ENCODE results near the gene CAMK2B. TPM values are rescaled to one million over a fixed set of nuclear protein-coding genes. Genes with fewer than 3 reads are reported as not detected.

CAMK2B gene
- total RNA-seq, 1 donor from 2014 or later, result 9.3 TPM

- Mint-ChIP-seq H3K4me3 (ENCODE audit: low read depth) (no peak overlapping the region), H3K36me3 (ENCODE audit: insufficient read depth) (no peaks in the 10 kb centered on the region), H3K9me3 (ENCODE audit: low read depth) (no peaks in the 10 kb centered on the region), H3K27me3 (no peaks in the 10 kb centered on the region), H3K4me1 (ENCODE audit: low read depth) (no peaks in the 10 kb centered on the region), H3K27ac (no peak overlapping the region)
- no peak for TF ChIP-seq CTCF (IDR thresholded peaks at IDR 0.05; ENCODE audit: unreplicated experiment)
- no peak for DNase-seq (ENCODE audit: low spot score, unreplicated experiment)
These were observed 89.1 kb downstream of the CAMK2B start for GRCh38 chr7:44236333-44236728.

DNA sequence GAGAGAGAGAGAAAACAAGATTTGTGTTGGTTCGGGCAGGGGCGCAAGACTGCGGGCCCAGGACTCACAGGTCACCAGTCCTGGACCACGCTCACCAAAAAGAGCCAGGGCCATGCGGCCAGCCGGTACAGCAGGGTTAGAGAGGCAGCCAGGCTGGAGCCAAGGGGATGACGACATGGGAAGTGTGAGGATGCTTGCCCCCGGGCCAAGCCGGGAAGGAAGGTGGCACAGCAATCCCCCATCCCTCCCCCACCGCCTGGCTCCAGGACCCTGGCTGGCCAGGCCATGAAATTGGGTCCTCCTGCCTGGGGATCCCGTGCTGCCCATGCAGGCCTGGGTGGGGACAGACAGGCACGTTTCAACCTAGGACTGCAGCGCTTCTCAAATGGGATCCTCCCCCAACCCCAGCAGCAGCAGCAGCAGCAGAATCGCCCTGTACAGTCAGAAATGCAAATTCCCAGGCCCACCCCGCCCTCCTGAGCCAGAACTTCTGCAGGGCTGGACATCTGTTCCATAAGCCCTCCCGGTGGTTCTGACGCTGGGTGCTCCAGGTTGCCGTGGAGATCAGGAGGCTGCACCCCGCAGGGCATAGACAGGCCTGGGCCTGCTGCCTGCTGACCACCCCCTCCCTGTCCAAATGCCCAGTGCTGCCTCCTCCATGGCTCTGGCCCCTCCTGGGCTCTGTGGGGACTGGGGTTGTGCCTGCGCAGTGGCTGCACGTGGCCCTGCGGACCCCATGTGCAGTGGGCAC is 89.6 kb downstream of the CAMK2B start:
- Mint-ChIP-seq H3K9me3 (ENCODE audit: low read depth) (no peaks in the 10 kb centered on the region), H3K4me1 (ENCODE audit: low read depth) (no peaks in the 10 kb centered on the region), H3K27ac (no peak overlapping the region), H3K36me3 (ENCODE audit: insufficient read depth) (no peaks in the 10 kb centered on the region), H3K4me3 (ENCODE audit: low read depth) (no peak overlapping the region), H3K27me3 (no peaks in the 10 kb centered on the region)
- TF ChIP-seq CTCF (IDR thresholded peaks at IDR 0.05; ENCODE audit: unreplicated experiment), result no peak
- DNase-seq (ENCODE audit: low spot score, unreplicated experiment), result no peak

DNA sequence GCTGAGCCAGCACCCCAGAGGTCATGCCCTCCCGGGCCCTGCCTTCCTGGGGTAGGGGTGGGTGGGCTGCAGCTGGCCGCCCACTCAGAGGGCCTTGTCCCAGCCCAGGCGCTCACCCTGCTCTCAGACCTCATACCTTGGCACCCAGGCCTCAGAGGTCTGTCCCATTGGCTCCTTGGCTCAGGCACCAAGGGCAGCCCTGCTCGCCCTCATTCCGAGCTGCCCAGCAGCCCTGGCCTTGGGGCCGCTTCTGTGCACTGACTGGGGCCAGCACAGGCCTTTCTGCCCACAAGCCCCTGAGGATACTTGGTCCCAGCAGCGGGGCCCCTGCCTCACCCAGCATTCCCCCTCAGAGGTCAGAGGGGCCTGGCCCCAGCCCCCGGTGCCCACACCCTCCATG is 90.3 kb downstream of the CAMK2B start:
- Mint-ChIP-seq H3K27ac (no peak overlapping the region), H3K36me3 (ENCODE audit: insufficient read depth) (no peaks in the 10 kb centered on the region), H3K4me1 (ENCODE audit: low read depth) (no peaks in the 10 kb centered on the region), H3K27me3 (no peaks in the 10 kb centered on the region), H3K4me3 (ENCODE audit: low read depth) (no peak overlapping the region), H3K9me3 (ENCODE audit: low read depth) (no peaks in the 10 kb centered on the region)
- TF ChIP-seq CTCF (IDR thresholded peaks at IDR 0.05; ENCODE audit: unreplicated experiment), result no peak
- no peak for DNase-seq (ENCODE audit: low spot score, unreplicated experiment)

DNA sequence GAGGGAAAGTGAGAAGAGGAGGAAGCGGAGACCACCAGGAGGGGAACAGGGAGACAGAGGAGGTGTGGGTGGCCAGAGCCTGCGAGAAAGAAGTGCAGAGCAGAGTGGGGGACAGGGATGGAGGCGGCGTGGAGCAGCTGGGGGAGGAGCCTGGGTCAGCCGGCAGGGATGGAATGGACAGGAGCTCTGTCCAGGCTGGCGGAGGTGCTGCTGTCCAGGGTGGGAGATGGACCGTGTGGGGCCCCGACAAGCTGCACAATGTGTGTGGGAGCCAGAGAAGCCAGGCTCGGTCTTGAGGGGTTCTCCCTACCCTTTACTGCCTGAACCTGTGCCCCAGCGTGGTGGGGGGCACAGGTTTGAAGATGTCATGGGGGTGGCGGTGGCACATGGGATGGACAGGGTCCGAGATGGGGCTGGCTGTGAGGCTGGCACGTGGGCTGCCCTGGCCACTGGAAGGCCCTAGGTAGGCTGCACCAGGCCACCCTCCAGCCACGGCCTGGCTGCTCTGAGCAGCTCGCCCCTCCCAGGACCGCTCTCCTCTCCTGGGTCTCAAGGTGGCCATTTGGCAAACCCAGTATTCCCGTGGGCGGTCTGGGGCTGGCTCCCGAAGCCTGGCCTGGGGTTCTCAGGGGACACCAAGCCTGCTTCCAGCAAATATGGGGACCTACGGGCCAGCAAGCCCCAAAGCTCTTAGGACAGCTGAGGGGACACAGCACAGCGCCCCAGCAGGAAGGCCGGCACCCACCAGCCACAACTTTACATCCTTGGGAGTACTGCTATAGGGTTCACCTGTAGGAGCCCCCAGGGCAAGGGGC is 92.3 kb downstream of the CAMK2B start:
- Mint-ChIP-seq H3K27ac (no peak overlapping the region), H3K9me3 (ENCODE audit: low read depth) (no peaks in the 10 kb centered on the region), H3K27me3 (no peaks in the 10 kb centered on the region), H3K4me1 (ENCODE audit: low read depth) (no peaks in the 10 kb centered on the region), H3K36me3 (ENCODE audit: insufficient read depth) (no peaks in the 10 kb centered on the region), H3K4me3 (ENCODE audit: low read depth) (no peak overlapping the region)
- DNase-seq (ENCODE audit: low spot score, unreplicated experiment), result no peak
- TF ChIP-seq CTCF (IDR thresholded peaks at IDR 0.05; ENCODE audit: unreplicated experiment), result no peak

- Mint-ChIP-seq H3K36me3 (ENCODE audit: insufficient read depth) (no peaks in the 10 kb centered on the region), H3K4me1 (ENCODE audit: low read depth) (no peaks in the 10 kb centered on the region), H3K27me3 (no peaks in the 10 kb centered on the region), H3K4me3 (ENCODE audit: low read depth) (no peak overlapping the region), H3K9me3 (ENCODE audit: low read depth) (no peaks in the 10 kb centered on the region), H3K27ac (no peak overlapping the region)
- no peak for TF ChIP-seq CTCF (IDR thresholded peaks at IDR 0.05; ENCODE audit: unreplicated experiment)
- no peak for DNase-seq (ENCODE audit: low spot score, unreplicated experiment)
These were observed 93.0 kb downstream of the CAMK2B start for GRCh38 chr7:44232396-44232795.

All from progenitor cell of endocrine pancreas (in vitro differentiated cells).